Spleen (tissue), 7 donors: ENCODE measurements around the gene RBM23.

Experiments
- POLR2A ChIP-seq, 3 donors: fragments of 450-650 bp; IDR thresholded peaks; one replicate each; pipeline ENCODE4 v1.5.1; 2017; ENCODE audit warnings: antibody characterized with exemption in 3 of 3, mild to moderate bottlenecking in 1 of 3
- POLR2AphosphoS5 ChIP-seq, 3 donors: sonication (generic); formaldehyde crosslinking; IDR thresholded peaks; one replicate each; pipeline ENCODE4 v1.5.1; 2017; ENCODE audit warnings: antibody characterized with exemption in 3 of 3
- TF ChIP-seq, protein P1 (sequence below), 11 experiments: fragments of 200-600 bp in 7 of 11; fragments of 450-650 bp in 4 of 11; sonication (generic) in 4 of 11; IDR thresholded peaks in 8 of 11; conservative IDR thresholded peaks in 3 of 11; 1 replicate in 7 of 11; 2 replicates in 4 of 11; pipeline versions ENCODE4 v1.4.0 to v1.8.0; 2016 to 2021; ENCODE audit warnings: antibody characterized with exemption in 11 of 11, inconsistent platforms in 4 of 11, mild to moderate bottlenecking in 1 of 11
- donor health status: DM: no; HTN: no; CAD: no; lungs with moderate emphysema.
- donor health status: DM: no; HTN: no; CAD: no.
- donor health status: DM: no; HTN: no; CAD: no.

DNA sequence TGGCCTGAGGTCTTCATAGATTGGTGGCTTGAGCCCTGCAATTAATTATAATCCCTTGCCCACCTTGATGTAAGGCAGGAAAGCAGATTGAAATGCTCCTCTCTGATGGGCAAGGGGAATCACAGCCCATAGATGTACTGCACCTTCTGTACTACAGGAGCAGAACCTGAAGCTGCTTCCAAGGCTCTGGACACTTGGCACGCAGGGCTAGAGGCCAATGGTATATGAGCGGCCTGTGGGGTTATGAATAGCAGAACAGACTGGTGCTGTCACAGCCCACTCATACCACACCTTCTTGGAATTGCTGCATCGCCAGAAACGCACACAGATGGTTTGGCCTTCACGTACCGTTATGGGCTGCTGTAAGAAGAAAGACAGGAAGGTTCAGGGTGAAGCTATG is 1.7 kb upstream of the RBM23 start:
- TF ChIP-seq, protein P1, sequence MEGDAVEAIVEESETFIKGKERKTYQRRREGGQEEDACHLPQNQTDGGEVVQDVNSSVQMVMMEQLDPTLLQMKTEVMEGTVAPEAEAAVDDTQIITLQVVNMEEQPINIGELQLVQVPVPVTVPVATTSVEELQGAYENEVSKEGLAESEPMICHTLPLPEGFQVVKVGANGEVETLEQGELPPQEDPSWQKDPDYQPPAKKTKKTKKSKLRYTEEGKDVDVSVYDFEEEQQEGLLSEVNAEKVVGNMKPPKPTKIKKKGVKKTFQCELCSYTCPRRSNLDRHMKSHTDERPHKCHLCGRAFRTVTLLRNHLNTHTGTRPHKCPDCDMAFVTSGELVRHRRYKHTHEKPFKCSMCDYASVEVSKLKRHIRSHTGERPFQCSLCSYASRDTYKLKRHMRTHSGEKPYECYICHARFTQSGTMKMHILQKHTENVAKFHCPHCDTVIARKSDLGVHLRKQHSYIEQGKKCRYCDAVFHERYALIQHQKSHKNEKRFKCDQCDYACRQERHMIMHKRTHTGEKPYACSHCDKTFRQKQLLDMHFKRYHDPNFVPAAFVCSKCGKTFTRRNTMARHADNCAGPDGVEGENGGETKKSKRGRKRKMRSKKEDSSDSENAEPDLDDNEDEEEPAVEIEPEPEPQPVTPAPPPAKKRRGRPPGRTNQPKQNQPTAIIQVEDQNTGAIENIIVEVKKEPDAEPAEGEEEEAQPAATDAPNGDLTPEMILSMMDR (IDR thresholded peaks at IDR 0.05 in 8 of 11, conservative IDR thresholded peaks at IDR 0.05 in 3 of 11): no peak
- TF ChIP-seq POLR2A (IDR thresholded peaks at IDR 0.05): no peak
- no peak for TF ChIP-seq POLR2AphosphoS5 (IDR thresholded peaks at IDR 0.05)
